HEK293 (cell line): Measurements from ENCODE around the gene RAB42.

ENCODE experiments used
- BCL11A ChIP-seq: fragments of 450-650 bp; formaldehyde crosslinking; IDR thresholded peaks from 2 replicates; pipeline ENCODE4 v1.5.1; 2016; ENCODE audit warnings: low read depth, missing biosample characterization, missing genetic modification characterization
- HOXA7 ChIP-seq: sonication (generic); formaldehyde crosslinking; IDR thresholded peaks from 2 replicates; pipeline ENCODE4 v1.8.1; 2022; ENCODE audit warnings: missing genetic modification reagents, borderline replicate concordance
- TCF7L2 ChIP-seq: IDR thresholded peaks from 2 replicates; pipeline ENCODE4 v1.6.1; 2011; ENCODE audit warnings: low read depth, mild to moderate bottlenecking, inconsistent platforms, low read length, moderate library complexity, borderline replicate concordance
- TRIM28 ChIP-seq: IDR thresholded peaks from 2 replicates; pipeline ENCODE4 v1.6.1; 2011; ENCODE audit warnings: low read length, control low read depth, borderline replicate concordance
- ZFHX2 ChIP-seq: fragments of 450-650 bp; formaldehyde crosslinking; conservative IDR thresholded peaks from 2 replicates; pipeline ENCODE4 v1.5.1; 2016; ENCODE audit warnings: missing biosample characterization, missing genetic modification characterization
- ZNF10 ChIP-seq: fragments of 450-650 bp; formaldehyde crosslinking; IDR thresholded peaks from 2 replicates; pipeline ENCODE4 v1.5.1; 2017; ENCODE audit warnings: missing biosample characterization, missing genetic modification characterization
- ZNF211 ChIP-seq: fragments of 450-650 bp; formaldehyde crosslinking; IDR thresholded peaks from 2 replicates; pipeline ENCODE4 v1.5.1; 2016; ENCODE audit warnings: low read depth, missing biosample characterization, missing genetic modification characterization
- ZNF23 ChIP-seq: fragments of 450-650 bp; formaldehyde crosslinking; IDR thresholded peaks from 2 replicates; pipeline ENCODE4 v1.5.1; 2016; ENCODE audit warnings: missing biosample characterization, missing genetic modification characterization, borderline replicate concordance
- ZNF302 ChIP-seq: fragments of 450-650 bp; formaldehyde crosslinking; IDR thresholded peaks from 2 replicates; pipeline ENCODE4 v1.5.1; 2016; ENCODE audit warnings: missing biosample characterization, missing genetic modification characterization, low read depth
- ZNF549 ChIP-seq: fragments of 450-650 bp; IDR thresholded peaks from 2 replicates; pipeline ENCODE4 v1.5.1; 2018; ENCODE audit warnings: missing biosample characterization, missing genetic modification characterization, mild to moderate bottlenecking, inconsistent platforms, moderate library complexity
- ZNF561 ChIP-seq: fragments of 450-650 bp; IDR thresholded peaks from 2 replicates; pipeline ENCODE4 v1.5.1; 2018; ENCODE audit warnings: missing biosample characterization, missing genetic modification characterization, borderline replicate concordance
- TF ChIP-seq, protein P1 (sequence below): fragments of 450-650 bp; formaldehyde crosslinking; IDR thresholded peaks from 2 replicates; pipeline ENCODE4 v1.5.1; 2016; ENCODE audit warnings: missing biosample characterization, missing genetic modification characterization
- TF ChIP-seq, protein P2 (sequence below): fragments of 450-650 bp; formaldehyde crosslinking; IDR thresholded peaks from 2 replicates; pipeline ENCODE4 v1.5.1; 2016; ENCODE audit warnings: missing biosample characterization, missing genetic modification characterization
- TF ChIP-seq, protein P3 (sequence below): fragments of 450-650 bp; formaldehyde crosslinking; IDR thresholded peaks from 2 replicates; pipeline ENCODE4 v1.5.1; 2016; ENCODE audit warnings: missing biosample characterization, missing genetic modification characterization

DNA sequence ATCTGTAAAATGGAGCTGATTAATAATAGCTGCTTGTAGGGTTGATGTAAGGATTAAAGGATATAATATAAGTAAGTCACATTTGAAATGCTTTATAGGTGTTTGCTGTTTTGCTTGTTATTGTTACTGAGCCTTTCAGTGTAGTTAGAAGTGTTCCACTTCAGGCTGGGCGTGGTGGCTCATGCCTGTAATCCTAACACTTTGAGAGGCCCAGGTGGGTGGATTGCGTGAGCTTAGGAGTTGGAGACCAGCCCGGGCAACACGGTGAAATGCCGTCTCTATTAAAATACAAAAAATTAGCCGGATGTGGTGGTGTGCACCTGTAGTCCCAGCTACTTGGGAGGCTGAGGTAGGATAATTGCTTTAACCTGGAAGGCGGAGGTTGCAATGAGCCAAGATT, 27.0 kb upstream of the RAB42 start:
- no peak for TF ChIP-seq TCF7L2
- TF ChIP-seq, protein P1, sequence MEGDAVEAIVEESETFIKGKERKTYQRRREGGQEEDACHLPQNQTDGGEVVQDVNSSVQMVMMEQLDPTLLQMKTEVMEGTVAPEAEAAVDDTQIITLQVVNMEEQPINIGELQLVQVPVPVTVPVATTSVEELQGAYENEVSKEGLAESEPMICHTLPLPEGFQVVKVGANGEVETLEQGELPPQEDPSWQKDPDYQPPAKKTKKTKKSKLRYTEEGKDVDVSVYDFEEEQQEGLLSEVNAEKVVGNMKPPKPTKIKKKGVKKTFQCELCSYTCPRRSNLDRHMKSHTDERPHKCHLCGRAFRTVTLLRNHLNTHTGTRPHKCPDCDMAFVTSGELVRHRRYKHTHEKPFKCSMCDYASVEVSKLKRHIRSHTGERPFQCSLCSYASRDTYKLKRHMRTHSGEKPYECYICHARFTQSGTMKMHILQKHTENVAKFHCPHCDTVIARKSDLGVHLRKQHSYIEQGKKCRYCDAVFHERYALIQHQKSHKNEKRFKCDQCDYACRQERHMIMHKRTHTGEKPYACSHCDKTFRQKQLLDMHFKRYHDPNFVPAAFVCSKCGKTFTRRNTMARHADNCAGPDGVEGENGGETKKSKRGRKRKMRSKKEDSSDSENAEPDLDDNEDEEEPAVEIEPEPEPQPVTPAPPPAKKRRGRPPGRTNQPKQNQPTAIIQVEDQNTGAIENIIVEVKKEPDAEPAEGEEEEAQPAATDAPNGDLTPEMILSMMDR (tag by site-specific recombination): no peak
- no peak for TF ChIP-seq ZNF561 (tag by site-specific recombination)
- TF ChIP-seq, protein P2, sequence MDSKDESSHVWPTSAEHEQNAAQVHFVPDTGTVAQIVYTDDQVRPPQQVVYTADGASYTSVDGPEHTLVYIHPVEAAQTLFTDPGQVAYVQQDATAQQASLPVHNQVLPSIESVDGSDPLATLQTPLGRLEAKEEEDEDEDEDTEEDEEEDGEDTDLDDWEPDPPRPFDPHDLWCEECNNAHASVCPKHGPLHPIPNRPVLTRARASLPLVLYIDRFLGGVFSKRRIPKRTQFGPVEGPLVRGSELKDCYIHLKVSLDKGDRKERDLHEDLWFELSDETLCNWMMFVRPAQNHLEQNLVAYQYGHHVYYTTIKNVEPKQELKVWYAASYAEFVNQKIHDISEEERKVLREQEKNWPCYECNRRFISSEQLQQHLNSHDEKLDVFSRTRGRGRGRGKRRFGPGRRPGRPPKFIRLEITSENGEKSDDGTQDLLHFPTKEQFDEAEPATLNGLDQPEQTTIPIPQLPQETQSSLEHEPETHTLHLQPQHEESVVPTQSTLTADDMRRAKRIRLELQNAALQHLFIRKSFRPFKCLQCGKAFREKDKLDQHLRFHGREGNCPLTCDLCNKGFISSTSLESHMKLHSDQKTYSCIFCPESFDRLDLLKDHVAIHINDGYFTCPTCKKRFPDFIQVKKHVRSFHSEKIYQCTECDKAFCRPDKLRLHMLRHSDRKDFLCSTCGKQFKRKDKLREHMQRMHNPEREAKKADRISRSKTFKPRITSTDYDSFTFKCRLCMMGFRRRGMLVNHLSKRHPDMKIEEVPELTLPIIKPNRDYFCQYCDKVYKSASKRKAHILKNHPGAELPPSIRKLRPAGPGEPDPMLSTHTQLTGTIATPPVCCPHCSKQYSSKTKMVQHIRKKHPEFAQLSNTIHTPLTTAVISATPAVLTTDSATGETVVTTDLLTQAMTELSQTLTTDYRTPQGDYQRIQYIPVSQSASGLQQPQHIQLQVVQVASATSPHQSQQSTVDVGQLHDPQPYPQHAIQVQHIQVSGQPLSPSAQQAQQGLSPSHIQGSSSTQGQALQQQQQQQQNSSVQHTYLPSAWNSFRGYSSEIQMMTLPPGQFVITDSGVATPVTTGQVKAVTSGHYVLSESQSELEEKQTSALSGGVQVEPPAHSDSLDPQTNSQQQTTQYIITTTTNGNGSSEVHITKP (tag by site-specific recombination): no peak
- TF ChIP-seq TRIM28: no peak
- no peak for TF ChIP-seq BCL11A
- TF ChIP-seq ZNF23 (tag by site-specific recombination): no peak
- TF ChIP-seq ZNF549 (tag by site-specific recombination): no peak
- no peak for TF ChIP-seq HOXA7 (CRISPR knock-in tag)
- TF ChIP-seq, protein P3, sequence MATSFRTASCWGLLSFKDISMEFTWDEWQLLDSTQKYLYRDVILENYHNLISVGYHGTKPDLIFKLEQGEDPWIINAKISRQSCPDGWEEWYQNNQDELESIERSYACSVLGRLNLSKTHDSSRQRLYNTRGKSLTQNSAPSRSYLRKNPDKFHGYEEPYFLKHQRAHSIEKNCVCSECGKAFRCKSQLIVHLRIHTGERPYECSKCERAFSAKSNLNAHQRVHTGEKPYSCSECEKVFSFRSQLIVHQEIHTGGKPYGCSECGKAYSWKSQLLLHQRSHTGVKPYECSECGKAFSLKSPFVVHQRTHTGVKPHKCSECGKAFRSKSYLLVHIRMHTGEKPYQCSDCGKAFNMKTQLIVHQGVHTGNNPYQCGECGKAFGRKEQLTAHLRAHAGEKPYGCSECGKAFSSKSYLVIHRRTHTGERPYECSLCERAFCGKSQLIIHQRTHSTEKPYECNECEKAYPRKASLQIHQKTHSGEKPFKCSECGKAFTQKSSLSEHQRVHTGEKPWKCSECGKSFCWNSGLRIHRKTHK (tag by site-specific recombination): no peak
- no peak for TF ChIP-seq ZNF211 (tag by site-specific recombination)
- TF ChIP-seq ZNF10: no peak
- no peak for TF ChIP-seq ZNF302 (tag by site-specific recombination)
- no peak for TF ChIP-seq ZFHX2 (tag by site-specific recombination)
